Measurements from ENCODE around the gene COL4A6.

- TF ChIP-seq ZFP30 (CRISPR knock-in tag; IDR thresholded peaks at IDR 0.05) = no peak
- no peak for TF ChIP-seq PATZ1 (CRISPR knock-in tag; IDR thresholded peaks at IDR 0.05; ENCODE audit: borderline replicate concordance)
- no peak for TF ChIP-seq TCF4 (CRISPR knock-in tag; IDR thresholded peaks at IDR 0.05; ENCODE audit: borderline replicate concordance)
- no peak for TF ChIP-seq ZNF565 (CRISPR knock-in tag; conservative IDR thresholded peaks at IDR 0.05; ENCODE audit: low read depth)
- no peak for TF ChIP-seq POU6F1 (CRISPR knock-in tag; IDR thresholded peaks at IDR 0.05; ENCODE audit: borderline replicate concordance, low read depth)
- TF ChIP-seq CSDC2 (CRISPR knock-in tag; IDR thresholded peaks at IDR 0.05) = no peak
- no peak for TF ChIP-seq RARB (CRISPR knock-in tag; IDR thresholded peaks at IDR 0.05)
- no peak for TF ChIP-seq ZNF70 (CRISPR knock-in tag; IDR thresholded peaks at IDR 0.05)
Measured at GRCh38 chrX:108127152-108127551, 311.1 kb downstream of the COL4A6 start.
